ENCODE data around the gene SLC4A1. TPM values are rescaled to one million over a fixed set of nuclear protein-coding genes. Genes with fewer than 3 reads are reported as not detected.

The SLC4A1 gene
- total RNA-seq, 3 donors from 2014 or later (not counting 1 experiment from before 2014, with no cell fraction given) = not detected

DNA sequence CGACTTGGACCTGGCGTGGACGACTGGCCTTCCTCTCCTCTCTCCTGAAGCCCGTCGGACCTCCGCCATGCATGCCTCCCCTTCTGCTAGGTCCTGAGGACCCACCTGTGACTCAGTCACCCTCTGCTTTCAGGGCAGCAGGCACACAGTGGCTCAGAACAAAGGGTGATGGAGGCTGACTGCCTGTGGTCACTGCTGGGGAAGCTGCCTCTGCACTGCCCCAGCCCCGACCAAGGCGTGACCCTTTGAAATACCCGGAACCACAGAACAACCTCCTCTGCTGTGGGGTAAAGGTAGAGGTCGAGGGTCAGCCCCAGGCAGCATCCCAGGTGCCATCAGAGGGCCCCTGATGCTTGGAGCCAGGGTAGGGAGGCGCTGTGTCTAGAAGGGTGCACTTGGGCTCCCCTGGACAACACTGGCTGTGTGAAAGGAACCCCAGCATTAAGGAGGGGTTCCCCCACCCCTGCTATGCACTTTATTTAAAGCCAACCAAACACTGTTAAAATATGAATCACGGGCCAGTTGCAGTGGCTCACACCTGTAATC is 12.5 kb upstream of the SLC4A1 start:
- Mint-ChIP-seq H3K4me1 (peaks cover 14 to 21% of the 10 kb centered on the region in 2 donors), H3K36me3 (no peaks in the 10 kb centered on the region), H3K9me3 (no peaks in the 10 kb centered on the region), H3K27me3 (ENCODE audit: low read depth in 2 of 2) (no peaks in the 10 kb centered on the region), H3K27ac (peak overlapping the region; percentile 83 to 92), H3K4me3 (peak overlapping the region; percentile 75)
- H3K4me3 ChIP-seq (ENCODE audit: low read length) = no peak overlapping the region
- DNase-seq (no peak), ATAC-seq (peak in 1 of 3 donors; percentile 13)
- no peaks in the 10 kb centered on the region for H3K9me3 ChIP-seq (ENCODE audit: control insufficient read depth, insufficient read depth, low read length)
- H3K36me3 ChIP-seq (ENCODE audit: control insufficient read depth, insufficient read depth, low read length) = no peaks in the 10 kb centered on the region
- intact Hi-C loops (cut with micrococcal nuclease) = no loop called here
- peaks cover 28% of the 10 kb centered on the region for H3K4me1 ChIP-seq (ENCODE audit: control insufficient read depth, insufficient read depth, low read length)
- no peaks in the 10 kb centered on the region for H3K27me3 ChIP-seq (ENCODE audit: control insufficient read depth, insufficient read depth, low read length)
- WGBS (ENCODE audit: insufficient coverage) = 76% methylated on average over 12 of the region's 12 CpGs
- TF ChIP-seq, protein P1, sequence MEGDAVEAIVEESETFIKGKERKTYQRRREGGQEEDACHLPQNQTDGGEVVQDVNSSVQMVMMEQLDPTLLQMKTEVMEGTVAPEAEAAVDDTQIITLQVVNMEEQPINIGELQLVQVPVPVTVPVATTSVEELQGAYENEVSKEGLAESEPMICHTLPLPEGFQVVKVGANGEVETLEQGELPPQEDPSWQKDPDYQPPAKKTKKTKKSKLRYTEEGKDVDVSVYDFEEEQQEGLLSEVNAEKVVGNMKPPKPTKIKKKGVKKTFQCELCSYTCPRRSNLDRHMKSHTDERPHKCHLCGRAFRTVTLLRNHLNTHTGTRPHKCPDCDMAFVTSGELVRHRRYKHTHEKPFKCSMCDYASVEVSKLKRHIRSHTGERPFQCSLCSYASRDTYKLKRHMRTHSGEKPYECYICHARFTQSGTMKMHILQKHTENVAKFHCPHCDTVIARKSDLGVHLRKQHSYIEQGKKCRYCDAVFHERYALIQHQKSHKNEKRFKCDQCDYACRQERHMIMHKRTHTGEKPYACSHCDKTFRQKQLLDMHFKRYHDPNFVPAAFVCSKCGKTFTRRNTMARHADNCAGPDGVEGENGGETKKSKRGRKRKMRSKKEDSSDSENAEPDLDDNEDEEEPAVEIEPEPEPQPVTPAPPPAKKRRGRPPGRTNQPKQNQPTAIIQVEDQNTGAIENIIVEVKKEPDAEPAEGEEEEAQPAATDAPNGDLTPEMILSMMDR (IDR thresholded peaks at IDR 0.05) = no peak
- H3K27ac ChIP-seq (ENCODE audit: low read length) = peak overlapping the region; percentile 80

DNA sequence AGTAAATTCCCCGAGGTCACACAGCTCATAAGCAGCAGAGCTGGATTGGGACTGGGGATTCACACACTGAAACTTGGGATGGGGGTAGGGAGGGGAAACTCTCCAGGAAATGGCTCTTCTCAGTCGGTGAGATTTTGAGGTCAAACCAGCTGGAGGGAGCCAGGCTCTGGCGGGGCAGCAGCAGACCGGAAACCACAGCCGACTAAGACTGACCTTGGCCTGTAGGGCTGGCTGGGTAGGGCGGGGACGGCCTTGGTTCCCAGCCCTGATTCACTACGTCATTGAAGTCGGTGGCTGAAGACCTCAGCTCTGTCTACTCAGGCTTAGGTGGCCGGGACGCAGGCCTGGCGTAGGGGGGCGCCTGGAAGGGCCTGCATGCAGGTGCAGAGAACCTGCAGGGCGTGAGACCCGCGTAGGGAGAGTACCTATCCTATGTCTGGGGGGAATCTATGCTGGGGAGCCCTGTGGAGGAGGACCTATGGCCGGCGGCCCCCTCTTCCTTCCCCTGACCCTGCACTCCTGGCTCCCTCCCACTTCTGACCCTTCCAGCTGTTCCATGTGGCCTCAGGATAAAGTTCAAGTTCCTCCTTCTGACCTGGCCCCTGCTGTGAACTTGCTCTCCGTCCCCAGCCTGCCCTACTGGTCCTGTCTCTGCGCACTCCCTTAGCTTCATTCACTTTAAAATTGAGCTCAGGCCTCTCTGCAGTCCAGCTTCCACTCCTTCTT is 11.9 kb upstream of the SLC4A1 start:
- no peaks in the 10 kb centered on the region for H3K9me3 Mint-ChIP-seq
- H3K36me3 Mint-ChIP-seq = no peaks in the 10 kb centered on the region
- no peaks in the 10 kb centered on the region for H3K27me3 Mint-ChIP-seq (ENCODE audit: low read depth in 2 of 2)
- peak overlapping the region; percentile 83 to 92 for H3K27ac Mint-ChIP-seq
- H3K4me3 ChIP-seq (ENCODE audit: low read length) = no peak overlapping the region
- no peaks in the 10 kb centered on the region for H3K36me3 ChIP-seq (ENCODE audit: control insufficient read depth, insufficient read depth, low read length)
- DNase-seq (peak; percentile 45 to 50), ATAC-seq (peak; percentile 90 to 94 (median 92))
- 27% methylated on average over 17 of the region's 20 CpGs for WGBS (ENCODE audit: insufficient coverage)
- peak overlapping the region; percentile 80 for H3K27ac ChIP-seq (ENCODE audit: low read length)
- H3K4me1 ChIP-seq (ENCODE audit: control insufficient read depth, insufficient read depth, low read length) = peaks cover 28% of the 10 kb centered on the region
- TF ChIP-seq, protein P1 (IDR thresholded peaks at IDR 0.05) = no peak
- peaks cover 14 to 21% of the 10 kb centered on the region in 2 donors for H3K4me1 Mint-ChIP-seq
- no peaks in the 10 kb centered on the region for H3K27me3 ChIP-seq (ENCODE audit: control insufficient read depth, insufficient read depth, low read length)
- intact Hi-C loops (cut with micrococcal nuclease) = no loop called here
- H3K9me3 ChIP-seq (ENCODE audit: control insufficient read depth, insufficient read depth, low read length) = no peaks in the 10 kb centered on the region
- H3K4me3 Mint-ChIP-seq = peak overlapping the region; percentile 75

DNA sequence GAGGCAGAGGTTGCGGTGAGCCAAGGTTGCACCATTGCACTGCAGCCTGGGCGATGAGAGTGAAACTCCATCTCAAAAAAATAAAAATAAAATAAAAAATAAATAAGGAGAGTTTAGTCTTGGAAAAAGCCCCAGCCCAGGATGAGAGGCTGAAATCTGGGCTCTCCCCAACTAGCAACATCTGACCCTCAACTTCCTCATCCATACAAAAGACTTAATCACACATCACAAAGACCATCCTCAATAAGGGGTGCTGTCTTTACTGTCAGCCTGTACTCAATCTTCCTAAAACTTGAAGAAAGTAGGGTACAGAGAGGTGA is 11.4 kb upstream of the SLC4A1 start:
- peaks cover 14 to 21% of the 10 kb centered on the region in 2 donors for H3K4me1 Mint-ChIP-seq

More for the DNA sequence above, 11.4 kb upstream of the SLC4A1 start:
- Histone ChIP-seq H3K27ac (ENCODE audit: low read length) (peak overlapping the region; percentile 80), H3K36me3 (ENCODE audit: control insufficient read depth, insufficient read depth, low read length) (no peaks in the 10 kb centered on the region), H3K27me3 (ENCODE audit: control insufficient read depth, insufficient read depth, low read length) (no peaks in the 10 kb centered on the region), H3K4me1 (ENCODE audit: control insufficient read depth, insufficient read depth, low read length) (peaks cover 28% of the 10 kb centered on the region), H3K9me3 (ENCODE audit: control insufficient read depth, insufficient read depth, low read length) (no peaks in the 10 kb centered on the region), H3K4me3 (ENCODE audit: low read length) (no peak overlapping the region)
- intact Hi-C loops (cut with micrococcal nuclease) = no loop called here
- Mint-ChIP-seq H3K4me3 (no peak overlapping the region), H3K27ac (peak overlapping the region; percentile 83 to 92), H3K9me3 (no peaks in the 10 kb centered on the region), H3K27me3 (ENCODE audit: low read depth in 2 of 2) (no peaks in the 10 kb centered on the region), H3K36me3 (no peaks in the 10 kb centered on the region)
- ATAC-seq = no peak
- TF ChIP-seq, protein P1 (IDR thresholded peaks at IDR 0.05) = no peak
- 100% methylated on average over 1 of the region's 2 CpGs for WGBS (ENCODE audit: insufficient coverage)
- DNase-seq = no peak

Data from natural killer cell (primary cell).